ENCODE measurements around the gene GRHL1. TPM values are rescaled to one million over a fixed set of nuclear protein-coding genes. Genes with fewer than 3 reads are reported as not detected.

GRHL1 gene
- total and polyA plus RNA-seq, 9 of the 15 experiments (the other 6 are each of a cell fraction or from before 2014, with no cell fraction given), result 1.7 to 6.1 (median 4.7) TPM

GRCh38 chr2:10048501-10049171 is 97.1 kb downstream of the GRHL1 start (continued):
- no peak for TF ChIP-seq ZBTB2 (IDR thresholded peaks at IDR 0.05)
- no peak for TF ChIP-seq E2F8 (IDR thresholded peaks at IDR 0.05; ENCODE audit: low read depth, partially characterized antibody)
- 0 out of 2 replicates have a peak, but pooled peaks have one; percentile 21 for TF ChIP-seq RBFOX2 (IDR thresholded peaks at IDR 0.05; ENCODE audit: low read depth, low read length)
- no peak for TF ChIP-seq ZNF146 (CRISPR knock-in tag; IDR thresholded peaks at IDR 0.05; ENCODE audit: unreplicated experiment)
- no peak for TF ChIP-seq ARNT (IDR thresholded peaks at IDR 0.05)
- no peak for TF ChIP-seq ZNF212 (CRISPR knock-in tag; IDR thresholded peaks at IDR 0.05)
- no peak for TF ChIP-seq ZNF3 (CRISPR knock-in tag; IDR thresholded peaks at IDR 0.05)
- TF ChIP-seq EGR1 (conservative IDR thresholded peaks at IDR 0.05), result no peak
- TF ChIP-seq DNMT1 (IDR thresholded peaks at IDR 0.05), result no peak
- TF ChIP-seq TEAD1 (CRISPR knock-in tag; IDR thresholded peaks at IDR 0.05), result no peak
- TF ChIP-seq ZEB2 (IDR thresholded peaks at IDR 0.05), result no peak
- TF ChIP-seq JUND (IDR thresholded peaks at IDR 0.05; ENCODE audit: borderline replicate concordance, low read depth, low read length), result peak; percentile 20; the same call in 1 of the 2 replicates
- TF ChIP-seq JUND (tag; IDR thresholded peaks at IDR 0.05; ENCODE audit: borderline replicate concordance, low read depth, low read length), result no peak
- TF ChIP-seq CCNT2 (IDR thresholded peaks at IDR 0.05; ENCODE audit: borderline replicate concordance, extremely low read depth, insufficient read length, low read depth, low read length), result no peak
- TF ChIP-seq KDM4B (IDR thresholded peaks at IDR 0.05; ENCODE audit: borderline replicate concordance in 2 of 2, low read depth in 1 of 2), result no peak
- peak; percentile 60 to 64 for TF ChIP-seq RAD21 (CRISPR knock-in tag; conservative IDR thresholded peaks at IDR 0.05 in 1 of 2, IDR thresholded peaks at IDR 0.05 in 1 of 2)
- TF ChIP-seq MNT (conservative IDR thresholded peaks at IDR 0.05), result no peak
- TF ChIP-seq STAT5A (IDR thresholded peaks at IDR 0.05; ENCODE audit: borderline replicate concordance, low read length), result no peak
- TF ChIP-seq SMC3 (conservative IDR thresholded peaks at IDR 0.05; ENCODE audit: insufficient read depth, low read depth, low read length), result peak; percentile 70
- TF ChIP-seq RCOR1 (IDR thresholded peaks at IDR 0.05; ENCODE audit: borderline replicate concordance in 1 of 2, low read depth in 2 of 2, low read length in 2 of 2), result peak in 1 of 2 experiments; percentile 27; a peak in 1 of 4 replicates
- no peak for TF ChIP-seq CREB3 (tag; conservative IDR thresholded peaks at IDR 0.05; ENCODE audit: low read depth)

All from K562 (cell line).